K562 (cell line): Measurements from ENCODE around the gene LRGUK. TPM values are rescaled to one million over a fixed set of nuclear protein-coding genes. Genes with fewer than 3 reads are reported as not detected.

Experiments
- ATAC-seq: fragments of 200-7000 bp; cut with Tn5 transposase; 3 replicates; pipeline ENCODE4 v1.9.1; 2020; ENCODE audit warnings: moderate library complexity
- BruUV-seq: library from RNA; stranded (reverse); fragments of 400-500 nt; replicated peaks from 2 replicates; lab custom pipeline; 2021; lab: Mats Ljungman, UMichigan
- CTCF ChIA-PET: fragments of 300-600 bp; formaldehyde crosslinking; extraction: SDS; loops from one replicate; lab custom pipeline; 2021; ENCODE audit warnings: low intra/inter-chr PET ratio; lab: Yijun Ruan, JAX
- POLR2A ChIA-PET: fragments of 300-600, 350-650 bp; sonication (Branson Sonifier 250); formaldehyde crosslinking; extraction: SDS; loops from one replicate; lab custom pipeline; 2021; ENCODE audit warnings: antibody characterized with exemption, inconsistent platforms; lab: Yijun Ruan, JAX
- DNase-seq, 4 experiments: peaks; one replicate each; pipeline versions ENCODE4 v3.0.0 to v3.0.0-alpha.2; 2011 to 2018; ENCODE audit warnings: low spot score in 3 of 4, mixed read lengths in 3 of 4; ENCODE audit errors: extremely low read depth in 1 of 4
- FAIRE-seq: peaks from 2 replicates; lab custom pipeline; 2011; peaks lifted over from hg19 to GRCh38; lab: Jason Lieb, UNC
- H2AFZ ChIP-seq: 2 replicates; pipeline ENCODE4 v1.6.0; 2011; ENCODE audit warnings: low read depth, low read length, control low read depth, inconsistent platforms
- H3K27ac ChIP-seq: fragments of 200-600 bp; 3 replicates; pipeline ENCODE4 v1.8.0; 2011; ENCODE audit warnings: low read depth, mild to moderate bottlenecking, control low read depth, inconsistent platforms, low read length, moderate library complexity, mixed read lengths; ENCODE audit errors: extremely low read depth
- H3K27me3 ChIP-seq, 2 experiments: fragments of 300-600 bp in 1 of 2; 2 replicates in 1 of 2; 3 replicates in 1 of 2; pipeline versions ENCODE4 v1.6.0 to v1.8.0; 2011; ENCODE audit warnings: inconsistent platforms in 2 of 2, low read length in 2 of 2, mild to moderate bottlenecking in 1 of 2, mixed read lengths in 1 of 2, moderate library complexity in 1 of 2; ENCODE audit not compliant: control insufficient read depth in 2 of 2, insufficient read depth in 2 of 2
- H3K36me3 ChIP-seq: fragments of 300-600 bp; 3 replicates; pipeline ENCODE4 v1.8.0; 2011; ENCODE audit warnings: mild to moderate bottlenecking, low read length, inconsistent platforms; ENCODE audit not compliant: control insufficient read depth, insufficient read depth
- H3K4me1 ChIP-seq, 2 experiments: fragments of 200-600 bp in 1 of 2; replicated peaks in 1 of 2; 2 replicates in 1 of 2; 3 replicates in 1 of 2; pipeline versions ENCODE4 v1.5.1 to v1.8.0; 2011; ENCODE audit warnings: inconsistent platforms in 2 of 2, low read length in 2 of 2, mild to moderate bottlenecking in 1 of 2, mixed read lengths in 1 of 2, moderate library complexity in 1 of 2; ENCODE audit not compliant: control insufficient read depth in 2 of 2, insufficient read depth in 2 of 2
- H3K4me2 ChIP-seq: 2 replicates; pipeline ENCODE4 v1.6.1; 2011; ENCODE audit warnings: low read length, control low read depth, inconsistent platforms, mixed read lengths; ENCODE audit not compliant: insufficient read depth
- H3K4me3 ChIP-seq: fragments of 200-600 bp; sonication (generic), shearing (Covaris generic); 2 replicates; pipeline ENCODE4 v1.5.1; 2016; ENCODE audit warnings: control low read depth, inconsistent platforms
- H3K79me2 ChIP-seq: fragments of 200-600 bp; 3 replicates; pipeline ENCODE4 v1.8.0; 2011; ENCODE audit warnings: low read length, inconsistent platforms; ENCODE audit not compliant: control insufficient read depth, insufficient read depth
- H3K9ac ChIP-seq, 2 experiments: 2 replicates each; pipeline versions ENCODE4 v1.6.0 to v1.6.1; 2011; ENCODE audit warnings: low read depth in 2 of 2, low read length in 2 of 2, control low read depth in 1 of 2, inconsistent platforms in 1 of 2, mild to moderate bottlenecking in 1 of 2, mixed read lengths in 1 of 2; ENCODE audit not compliant: insufficient read depth in 1 of 2
- H3K9me1 ChIP-seq: one replicate; pipeline ENCODE4 v1.6.0; 2011; ENCODE audit warnings: inconsistent platforms, mild to moderate bottlenecking, low read length, moderate library complexity; ENCODE audit not compliant: control insufficient read depth, insufficient read depth
- H3K9me3 ChIP-seq: replicated peaks from 2 replicates; pipeline ENCODE4 v1.5.1; 2011; ENCODE audit warnings: low read depth, low read length, inconsistent platforms; ENCODE audit not compliant: control insufficient read depth, insufficient read depth
- H4K20me1 ChIP-seq: replicated peaks from 2 replicates; pipeline ENCODE4 v1.6.1; 2011; ENCODE audit warnings: low read length, inconsistent platforms, mixed read lengths; ENCODE audit not compliant: control insufficient read depth, insufficient read depth
- BMI1 ChIP-seq: fragments of 150-350 bp; IDR thresholded peaks from 2 replicates; pipeline ENCODE4 v1.6.1; 2014; ENCODE audit warnings: low read length
- HOMEZ ChIP-seq: fragments of 250-450 bp; sonication (Bioruptor Pico); IDR thresholded peaks from 2 replicates; pipeline ENCODE4 v1.4.0; 2020; ENCODE audit warnings: mild to moderate bottlenecking, moderate library complexity
- NEUROD1 ChIP-seq: fragments of 150-350 bp; IDR thresholded peaks from 2 replicates; pipeline ENCODE4 v1.6.1; 2014; ENCODE audit warnings: borderline replicate concordance, low read length, low read depth; ENCODE audit not compliant: partially characterized antibody
- SIX5 ChIP-seq, 2 experiments: IDR thresholded peaks; 2 replicates each; pipeline ENCODE4 v1.6.1; 2011; ENCODE audit warnings: low read length in 2 of 2, borderline replicate concordance in 1 of 2, low read depth in 1 of 2, mild to moderate bottlenecking in 1 of 2, moderate library complexity in 1 of 2; ENCODE audit not compliant: insufficient read depth in 1 of 2
- ZNF316 ChIP-seq: fragments of 450-650 bp; IDR thresholded peaks from 2 replicates; pipeline ENCODE4 v1.6.1; 2016
- WGBS: fragments of 100-300 bp; shearing (Covaris generic); methylation state at CpG from one replicate; pipeline ENCODE4 v1.1.6; 2016; ENCODE audit warnings: low coverage, mixed read lengths; ENCODE audit not compliant: insufficient coverage; ENCODE audit errors: missing lambda C conversion rate; 5-methylcytosine and 5-hydroxymethylcytosine counted together
- in situ Hi-C: fragments of 300-500 bp; cut with MboI; formaldehyde crosslinking; loops from 4 replicates; pipeline ENCODE4 v1.15.0; 2018; ENCODE audit warnings: inconsistent platforms, mixed read lengths
- intact Hi-C: fragments of 100-400 bp; cut with micrococcal nuclease; formaldehyde crosslinking; loops from 2 replicates; pipeline ENCODE4 v1.14.2; 2022
- polyA plus RNA-seq, 8 experiments: library from polyadenylated mRNA; depleted of rRNA in 4 of 8; stranded (reverse) in 5 of 8; unstranded in 3 of 8; fragments of >200 nt; fragmentation: Nextera tagmentation in 2 of 8; fragmentation: Illumina TruSeq in 1 of 8; extraction: Ambion mirVana in 2 of 8; extraction: Trizol in 1 of 8; gene quantifications; 2 replicates each; pipeline versions ENCODE4 v1.2.1 to v1.2.3, GENCODE V29; 2011 to 2014; ENCODE audit warnings: inconsistent platforms in 1 of 8, missing spikeins in 1 of 8
- total RNA-seq, 7 experiments: library from RNA; depleted of rRNA in 6 of 7; stranded (reverse); fragments of >200 nt in 6 of 7; fragmentation: Illumina TruSeq in 2 of 7; extraction: Trizol in 2 of 7; gene quantifications; 2 replicates each; pipeline versions ENCODE4 v1.2.1 to v1.2.3, GENCODE V29; 2011 to 2021; ENCODE audit warnings: low replicate concordance in 1 of 7
- TF ChIP-seq, protein P1 (sequence below): sonication (generic); formaldehyde crosslinking; IDR thresholded peaks from 2 replicates; pipeline ENCODE4 v1.8.0; 2022; ENCODE audit warnings: mild to moderate bottlenecking, missing genetic modification reagents

LRGUK gene
- total and polyA plus RNA-seq, 9 of the 15 experiments (the other 6 are each of a cell fraction or from before 2014, with no cell fraction given), result 0.04 to 0.33 (median 0.18) TPM

DNA sequence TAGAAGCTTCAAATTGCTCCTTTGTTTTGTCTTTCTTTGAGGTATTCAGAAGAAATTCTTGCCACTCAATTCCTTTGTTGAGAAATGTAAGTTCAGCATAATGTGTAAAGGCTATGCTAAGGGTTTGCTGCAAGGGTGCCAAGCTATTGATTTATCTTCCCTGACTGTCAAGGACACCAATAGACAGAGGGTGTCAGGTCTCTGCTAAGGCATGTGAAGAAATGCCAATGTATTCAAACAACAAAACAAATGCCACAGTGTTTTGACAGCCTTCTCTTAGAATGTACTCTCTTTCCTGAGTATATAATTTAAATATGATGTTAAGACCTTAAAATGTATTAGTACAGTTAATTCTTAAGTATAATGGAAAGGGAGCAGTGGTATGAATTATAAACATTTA, 62.4 kb downstream of the LRGUK start (continued):
- no peak for TF ChIP-seq NEUROD1
- TF ChIP-seq, protein P1, sequence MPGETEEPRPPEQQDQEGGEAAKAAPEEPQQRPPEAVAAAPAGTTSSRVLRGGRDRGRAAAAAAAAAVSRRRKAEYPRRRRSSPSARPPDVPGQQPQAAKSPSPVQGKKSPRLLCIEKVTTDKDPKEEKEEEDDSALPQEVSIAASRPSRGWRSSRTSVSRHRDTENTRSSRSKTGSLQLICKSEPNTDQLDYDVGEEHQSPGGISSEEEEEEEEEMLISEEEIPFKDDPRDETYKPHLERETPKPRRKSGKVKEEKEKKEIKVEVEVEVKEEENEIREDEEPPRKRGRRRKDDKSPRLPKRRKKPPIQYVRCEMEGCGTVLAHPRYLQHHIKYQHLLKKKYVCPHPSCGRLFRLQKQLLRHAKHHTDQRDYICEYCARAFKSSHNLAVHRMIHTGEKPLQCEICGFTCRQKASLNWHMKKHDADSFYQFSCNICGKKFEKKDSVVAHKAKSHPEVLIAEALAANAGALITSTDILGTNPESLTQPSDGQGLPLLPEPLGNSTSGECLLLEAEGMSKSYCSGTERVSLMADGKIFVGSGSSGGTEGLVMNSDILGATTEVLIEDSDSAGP (CRISPR knock-in tag), result no peak
- TF ChIP-seq BMI1, result no peak
- TF ChIP-seq SIX5 (IDR thresholded peaks at IDR 0.05; ENCODE audit: borderline replicate concordance in 1 of 2, insufficient read depth in 1 of 2, low read depth in 1 of 2, low read length in 2 of 2), result no peak

DNA sequence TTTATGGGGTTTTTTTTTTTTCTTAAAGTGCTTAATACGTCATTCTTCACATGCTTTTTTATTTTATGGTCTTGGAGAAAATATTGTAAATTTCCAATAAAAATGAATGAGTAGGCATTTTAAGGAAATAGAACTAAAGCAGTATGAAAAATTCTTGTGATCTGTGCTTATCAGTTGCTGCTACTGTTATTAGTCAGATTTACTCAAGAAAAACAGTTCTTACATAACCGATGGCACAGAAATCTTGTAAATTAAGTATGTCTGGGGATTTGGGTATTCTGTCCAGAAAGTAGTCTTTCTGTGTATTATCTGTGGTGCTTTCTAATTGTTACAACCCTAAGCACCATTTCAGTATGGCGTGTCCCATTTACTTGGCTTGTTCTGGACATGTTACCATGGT, 64.7 kb downstream of the LRGUK start:
- Histone ChIP-seq H3K36me3 (no peaks in the 10 kb centered on the region), H3K79me2 (no peaks in the 10 kb centered on the region), H3K4me2 (no peak overlapping the region), H3K9ac (no peak overlapping the region), H2AFZ (peak overlapping the region; percentile 44), H3K9me1 (no peaks in the 10 kb centered on the region), H3K27ac (no peak overlapping the region), H3K4me3 (no peak overlapping the region), H3K4me1 (peaks cover 0 to 14% of the 10 kb centered on the region in 2 experiments; a peak in 3 of 5 replicates), H4K20me1 (no peaks in the 10 kb centered on the region), H3K27me3 (no peaks in the 10 kb centered on the region), H3K9me3 (no peaks in the 10 kb centered on the region)
- 54% methylated on average over 3 of the region's 3 CpGs for WGBS
- in situ Hi-C loops (no loop called here), intact Hi-C loops (no loop called here)
- BruUV-seq, result no TSS peak
- DNase-seq, result no peak
- ChIA-PET POLR2A (no interaction called here), CTCF (no interaction called here)
- ATAC-seq, result no peak
- no peak for FAIRE-seq
- TF ChIP-seq HOMEZ (CRISPR knock-in tag) (no peak), ZNF316 (peak; percentile 78)
